RWPE1 (cell line): ENCODE measurements around the gene TAPBP.
"Not testable (repeated sequence)": the region's sequence is repeated elsewhere in the genome, so short reads cannot be mapped to it uniquely, and the experiment has no call there.

Experiments used
- CTCF ChIA-PET: fragments of 350-600 bp; sonication (Branson Sonifier 250); formaldehyde crosslinking; extraction: SDS; loops from one replicate; lab custom pipeline; 2021; lab: Yijun Ruan, JAX
- POLR2A ChIA-PET: fragments of 400-600 bp; formaldehyde crosslinking; extraction: SDS; loops from one replicate; lab custom pipeline; 2020; ENCODE audit warnings: antibody characterized with exemption; ENCODE audit not compliant: low non-redundant PET; lab: Yijun Ruan, JAX
- DNase-seq: peaks from one replicate; pipeline ENCODE4 v3.0.0; 2012; ENCODE audit warnings: low spot score
- H3K27ac ChIP-seq: fragments of 450-650 bp; 2 replicates; pipeline ENCODE4 v1.5.1; 2017
- CTCF ChIP-seq: fragments of 450-650 bp; conservative IDR thresholded peaks from 2 replicates; pipeline ENCODE4 v1.5.1; 2017; ENCODE audit warnings: low read depth, mild to moderate bottlenecking

TAPBP gene

GRCh38 chr6:33313709-33314514 is at the start of gene TAPBP:
Gene TAPBP (minus strand): TSS chr6:33314078. CDS start chr6:33314041, 37 bp downstream.
- no peak for TF ChIP-seq CTCF
- peak within 1 kb of the TSS; percentile 95 for H3K27ac ChIP-seq
- CTCF ChIA-PET: interaction anchor here (0.6 to 2.8 kb wide), 2 partner anchors 14 to 551 kb away, joined by 3 to 15 read pairs; partner anchors contain the start of gene RGL2
- POLR2A ChIA-PET: no interaction called here
- DNase-seq: peak; percentile 61

- H3K27ac ChIP-seq, DNase-seq, POLR2A ChIA-PET: not testable (repeated sequence)
- CTCF ChIA-PET: interaction anchor here (0.6 kb wide), 1 partner anchor 18 kb away, joined by 4 read pairs; no protein-coding TSS in a partner anchor
These were observed 49.6 kb upstream of the TAPBP start for GRCh38 chr6:33363486-33363885.

- no peak for TF ChIP-seq CTCF
- no peak for DNase-seq
- no peak overlapping the region for H3K27ac ChIP-seq
- POLR2A ChIA-PET: no interaction called here
- CTCF ChIA-PET: interaction anchor here (0.7 kb wide), 1 partner anchor 352 kb away, joined by 4 read pairs; no protein-coding TSS in a partner anchor
These were observed 45.5 kb upstream of the TAPBP start for GRCh38 chr6:33359331-33359730.

- H3K27ac ChIP-seq, POLR2A ChIA-PET, DNase-seq: not testable (repeated sequence)
- CTCF ChIA-PET: interaction anchor here (0.7 kb wide), 1 partner anchor 22 kb away, joined by 3 read pairs; no protein-coding TSS in a partner anchor
These were observed 43.4 kb upstream of the TAPBP start for GRCh38 chr6:33357160-33357871.

GRCh38 chr6:33356295-33356694 is 42.4 kb upstream of the TAPBP start:
- DNase-seq: no peak
- CTCF ChIA-PET: no interaction called here
- POLR2A ChIA-PET: no interaction called here
- TF ChIP-seq CTCF: no peak
- no peak overlapping the region for H3K27ac ChIP-seq

GRCh38 chr6:33355860-33356259 is 42.0 kb upstream of the TAPBP start:
- POLR2A ChIA-PET, DNase-seq, H3K27ac ChIP-seq: not testable (repeated sequence)
- CTCF ChIA-PET: interaction anchor here (0.6 kb wide), 1 partner anchor 98 kb away, joined by 3 read pairs; the partner anchor contains the start of gene ZBTB9

GRCh38 chr6:33347816-33348215 is 33.9 kb upstream of the TAPBP start:
- no peak overlapping the region for H3K27ac ChIP-seq
- TF ChIP-seq CTCF: no peak
- ChIA-PET POLR2A (no interaction called here), CTCF (no interaction called here)
- DNase-seq: no peak

GRCh38 chr6:33346972-33347371 is 33.1 kb upstream of the TAPBP start:
- CTCF ChIA-PET, H3K27ac ChIP-seq, POLR2A ChIA-PET, DNase-seq: not testable (repeated sequence)
